Mesendoderm (in vitro differentiated cells): Measurements from ENCODE around the gene WDR18.

ENCODE experiments used
- DNase-seq: peaks from one replicate; pipeline ENCODE4 v3.0.0; 2013
- H2AK5ac ChIP-seq: 2 replicates; pipeline ENCODE4 v1.6.1; 2013; ENCODE audit warnings: low read length, inconsistent platforms
- H2BK120ac ChIP-seq: 2 replicates; pipeline ENCODE4 v1.6.1; 2013; ENCODE audit warnings: low read depth, mild to moderate bottlenecking, low read length, moderate library complexity, mixed read lengths
- H2BK15ac ChIP-seq: replicated peaks from 2 replicates; pipeline ENCODE4 v1.6.1; 2013; ENCODE audit warnings: low read depth, mild to moderate bottlenecking, moderate library complexity
- H2BK5ac ChIP-seq: 2 replicates; pipeline ENCODE4 v1.6.1; 2013; ENCODE audit warnings: low read length, inconsistent platforms
- H3K18ac ChIP-seq: 2 replicates; pipeline ENCODE4 v1.6.1; 2013; ENCODE audit warnings: mild to moderate bottlenecking, low read length, mixed read lengths
- H3K23ac ChIP-seq: one replicate; pipeline ENCODE4 v1.6.1; 2013; ENCODE audit warnings: low read length
- H3K27ac ChIP-seq: 2 replicates; pipeline ENCODE4 v1.5.1; 2013; ENCODE audit warnings: low read depth, mild to moderate bottlenecking, inconsistent platforms, low read length, moderate library complexity
- H3K27me3 ChIP-seq: 2 replicates; pipeline ENCODE4 v1.6.1; 2013; ENCODE audit warnings: low read length, control low read depth, mild to moderate bottlenecking, inconsistent platforms; ENCODE audit not compliant: insufficient read depth, poor library complexity
- H3K36me3 ChIP-seq: 2 replicates; pipeline ENCODE4 v1.6.1; 2013; ENCODE audit warnings: low read length, inconsistent platforms; ENCODE audit not compliant: control insufficient read depth, insufficient read depth
- H3K4ac ChIP-seq: one replicate; pipeline ENCODE4 v1.6.1; 2013; ENCODE audit warnings: low read depth, mild to moderate bottlenecking, low read length, moderate library complexity
- H3K4me1 ChIP-seq: 2 replicates; pipeline ENCODE4 v1.6.1; 2013; ENCODE audit warnings: low read depth, low read length, inconsistent platforms; ENCODE audit not compliant: control insufficient read depth
- H3K4me2 ChIP-seq: 2 replicates; pipeline ENCODE4 v1.6.1; 2013; ENCODE audit warnings: low read length
- H3K4me3 ChIP-seq: 2 replicates; pipeline ENCODE4 v1.5.1; 2013; ENCODE audit warnings: mild to moderate bottlenecking, low read length
- H3K56ac ChIP-seq: one replicate; pipeline ENCODE4 v1.6.1; 2013; ENCODE audit warnings: low read length
- H3K79me1 ChIP-seq: 2 replicates; pipeline ENCODE4 v1.6.1; 2013; ENCODE audit warnings: low read length, inconsistent platforms
- H3K79me2 ChIP-seq: 2 replicates; pipeline ENCODE4 v1.6.1; 2013; ENCODE audit warnings: mild to moderate bottlenecking, low read length; ENCODE audit not compliant: control insufficient read depth, insufficient read depth
- H3K9ac ChIP-seq: 2 replicates; pipeline ENCODE4 v1.6.1; 2013; ENCODE audit warnings: low read length, inconsistent platforms
- H4K5ac ChIP-seq: one replicate; pipeline ENCODE4 v1.6.1; 2013; ENCODE audit warnings: low read length
- H4K8ac ChIP-seq: one replicate; pipeline ENCODE4 v1.6.1; 2013; ENCODE audit warnings: low read depth, mild to moderate bottlenecking, control low read depth, low read length, moderate library complexity
- WGBS: extraction: QIAGEN DNeasy Blood & Tissue Kit; methylation state at CpG from one replicate; pipeline ENCODE4 v1.1.7; 2013; ENCODE audit warnings: low lambda C conversion rate, missing lambda C conversion rate; ENCODE audit not compliant: insufficient coverage; ENCODE audit errors: extremely low coverage; 5-methylcytosine and 5-hydroxymethylcytosine counted together

WDR18 gene

DNA sequence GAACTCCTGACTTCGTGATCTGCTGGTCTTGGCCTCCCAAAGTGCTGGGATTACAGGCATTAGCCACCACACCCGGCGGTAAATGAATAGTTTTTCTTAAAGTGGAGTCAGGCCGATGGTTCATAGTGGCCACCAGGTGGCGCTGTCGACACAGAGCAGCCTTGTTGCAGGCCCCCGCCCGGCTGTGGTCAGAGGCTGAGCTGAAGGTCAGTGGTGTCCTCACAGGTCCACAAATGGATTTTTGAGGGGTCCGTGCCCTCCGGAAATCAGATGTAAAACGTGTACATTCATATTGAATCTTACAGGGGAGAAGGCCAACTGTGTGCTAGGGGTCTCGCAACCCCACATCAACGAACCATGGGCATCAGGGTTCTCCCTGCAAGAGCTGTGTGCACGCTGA is 13.4 kb upstream of the WDR18 start:
- Histone ChIP-seq H4K5ac (no peak overlapping the region), H3K36me3 (peaks cover 15% of the 10 kb centered on the region), H3K56ac (no peak overlapping the region), H3K23ac (no peak overlapping the region), H2BK15ac (no peak overlapping the region), H3K79me1 (no peaks in the 10 kb centered on the region), H2BK120ac (no peak overlapping the region), H3K4me2 (no peak overlapping the region), H3K18ac (no peak overlapping the region), H3K27me3 (no peaks in the 10 kb centered on the region), H2AK5ac (no peak overlapping the region), H3K4me3 (peak overlapping the region; percentile 29), H3K79me2 (no peaks in the 10 kb centered on the region), H3K4me1 (no peaks in the 10 kb centered on the region), H2BK5ac (no peak overlapping the region), H4K8ac (no peak overlapping the region), H3K27ac (no peak overlapping the region), H3K9ac (no peak overlapping the region), H3K4ac (no peak overlapping the region)
- no CpG with 5 or more reads among the region's 14 CpGs for WGBS
- peak; percentile 65 for DNase-seq

DNA sequence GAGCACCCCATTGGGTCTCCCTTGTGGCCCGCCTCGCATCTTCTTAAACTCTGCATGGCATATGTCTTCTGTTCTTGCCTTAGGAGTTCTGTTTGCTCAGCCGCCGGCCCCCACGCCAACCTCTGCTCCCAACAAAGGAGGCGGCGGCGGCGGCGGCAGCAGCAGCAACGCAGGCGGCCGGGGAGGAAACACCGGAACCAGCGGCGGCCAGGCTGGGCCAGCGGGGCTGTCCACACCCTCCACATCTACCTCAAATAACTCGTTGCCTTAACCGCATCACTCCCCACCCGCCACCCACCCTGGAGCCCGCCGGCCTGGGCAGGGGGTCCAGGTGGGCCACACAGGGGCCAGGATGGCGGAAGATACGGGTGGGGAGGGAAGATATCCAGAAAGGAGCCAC is 12.3 kb upstream of the WDR18 start:
- no peak overlapping the region for H3K4me3 ChIP-seq
- DNase-seq: no peak
- H3K4me1 ChIP-seq: no peaks in the 10 kb centered on the region
- H3K4me2 ChIP-seq: no peak overlapping the region
- H3K79me1 ChIP-seq: no peaks in the 10 kb centered on the region
- no peak overlapping the region for H2BK120ac ChIP-seq
- H4K8ac ChIP-seq: no peak overlapping the region
- no peak overlapping the region for H3K4ac ChIP-seq
- peaks cover 12% of the 10 kb centered on the region for H3K36me3 ChIP-seq
- H3K56ac ChIP-seq: no peak overlapping the region
- no peak overlapping the region for H2BK5ac ChIP-seq
- H3K27ac ChIP-seq: no peak overlapping the region
- H2AK5ac ChIP-seq: no peak overlapping the region
- H3K23ac ChIP-seq: no peak overlapping the region
- H3K9ac ChIP-seq: no peak overlapping the region
- H3K79me2 ChIP-seq: no peaks in the 10 kb centered on the region
- no peaks in the 10 kb centered on the region for H3K27me3 ChIP-seq
- WGBS: no CpG with 5 or more reads among the region's 24 CpGs
- no peak overlapping the region for H4K5ac ChIP-seq
- no peak overlapping the region for H3K18ac ChIP-seq
- no peak overlapping the region for H2BK15ac ChIP-seq

DNA sequence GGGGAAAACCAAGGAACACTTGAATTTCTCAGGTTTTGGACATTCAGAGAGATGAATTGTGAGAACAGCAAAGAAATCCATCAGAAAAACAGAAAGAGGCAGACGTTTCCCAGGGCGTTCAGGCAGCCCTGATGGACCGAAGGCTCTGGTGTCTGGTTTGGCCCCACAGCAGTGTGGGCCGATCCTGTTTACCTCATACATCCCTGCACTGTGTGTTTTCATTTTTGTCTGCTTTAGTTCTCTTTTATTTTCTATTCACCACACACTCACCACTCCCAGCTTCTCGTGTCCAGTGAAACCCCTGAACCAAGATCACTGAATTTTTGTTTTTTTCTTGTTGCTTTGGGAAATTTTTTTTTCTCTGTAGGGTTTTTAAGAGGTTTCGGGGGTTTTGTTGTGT is 11.9 kb upstream of the WDR18 start:
- DNase-seq: no peak
- H2AK5ac ChIP-seq: no peak overlapping the region
- no peaks in the 10 kb centered on the region for H3K79me2 ChIP-seq
- H3K79me1 ChIP-seq: no peaks in the 10 kb centered on the region
- no peak overlapping the region for H4K8ac ChIP-seq
- H3K4me1 ChIP-seq: no peaks in the 10 kb centered on the region
- H3K18ac ChIP-seq: no peak overlapping the region
- H3K27me3 ChIP-seq: no peaks in the 10 kb centered on the region
- no peak overlapping the region for H3K4me3 ChIP-seq
- WGBS: no CpG with 5 or more reads among the region's 6 CpGs
- H3K9ac ChIP-seq: no peak overlapping the region
- no peak overlapping the region for H2BK5ac ChIP-seq
- no peak overlapping the region for H2BK15ac ChIP-seq
- no peak overlapping the region for H3K56ac ChIP-seq
- no peak overlapping the region for H3K4me2 ChIP-seq
- no peak overlapping the region for H3K4ac ChIP-seq
- H3K23ac ChIP-seq: no peak overlapping the region
- H4K5ac ChIP-seq: no peak overlapping the region
- no peak overlapping the region for H3K27ac ChIP-seq
- H2BK120ac ChIP-seq: no peak overlapping the region
- peaks cover 12% of the 10 kb centered on the region for H3K36me3 ChIP-seq

DNA sequence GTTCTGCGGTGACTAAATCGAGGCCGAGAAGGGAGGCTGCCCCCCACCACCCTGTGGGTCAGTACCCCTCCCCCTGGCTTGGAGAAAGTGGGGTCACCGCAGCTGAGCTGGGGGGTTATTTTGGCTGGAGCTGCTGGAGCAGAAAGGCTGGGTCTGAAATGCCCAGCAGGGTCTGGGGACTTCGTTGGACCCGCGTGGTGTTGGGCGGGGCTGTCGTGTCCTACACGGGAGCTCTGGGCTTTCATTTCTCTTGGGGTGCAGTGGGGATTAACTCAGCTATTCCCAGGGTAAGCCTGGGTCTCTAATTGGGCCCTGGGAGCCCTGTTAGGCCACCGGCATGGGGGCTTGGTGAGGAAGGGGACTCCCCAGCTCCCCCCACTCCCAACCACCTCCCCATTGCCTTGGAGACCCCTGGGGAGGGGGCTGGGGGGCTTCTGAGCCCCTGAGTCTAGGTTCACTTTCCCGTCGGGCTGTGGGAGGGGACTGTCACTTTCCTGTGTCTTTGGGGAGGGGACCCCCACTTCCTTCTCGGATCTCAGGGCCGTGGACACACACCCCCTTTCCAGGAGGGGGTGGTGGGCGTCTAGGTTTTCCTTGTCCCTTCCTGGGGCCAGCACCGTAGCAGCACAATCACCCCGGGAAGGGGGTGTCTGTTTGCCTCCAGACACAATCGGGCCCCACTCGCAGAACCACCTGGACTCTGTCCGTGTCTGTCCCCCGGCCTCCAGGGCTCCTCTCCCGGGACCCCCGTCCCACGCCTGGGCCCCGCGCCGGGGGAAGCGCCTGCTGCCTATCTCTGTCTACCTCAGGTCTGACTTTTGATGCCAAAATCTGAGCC is 10.2 kb upstream of the WDR18 start:
- Histone ChIP-seq H3K4ac (no peak overlapping the region), H4K8ac (no peak overlapping the region), H3K4me3 (no peak overlapping the region), H3K9ac (no peak overlapping the region), H3K27ac (no peak overlapping the region), H3K79me2 (no peaks in the 10 kb centered on the region), H3K36me3 (peaks cover 7% of the 10 kb centered on the region), H3K27me3 (no peaks in the 10 kb centered on the region), H2AK5ac (no peak overlapping the region), H3K18ac (no peak overlapping the region), H3K4me1 (no peaks in the 10 kb centered on the region), H2BK5ac (no peak overlapping the region), H3K4me2 (no peak overlapping the region), H3K56ac (no peak overlapping the region), H3K23ac (no peak overlapping the region), H4K5ac (no peak overlapping the region), H2BK15ac (no peak overlapping the region), H2BK120ac (no peak overlapping the region), H3K79me1 (no peaks in the 10 kb centered on the region)
- WGBS: no CpG with 5 or more reads among the region's 29 CpGs
- DNase-seq: no peak

DNA sequence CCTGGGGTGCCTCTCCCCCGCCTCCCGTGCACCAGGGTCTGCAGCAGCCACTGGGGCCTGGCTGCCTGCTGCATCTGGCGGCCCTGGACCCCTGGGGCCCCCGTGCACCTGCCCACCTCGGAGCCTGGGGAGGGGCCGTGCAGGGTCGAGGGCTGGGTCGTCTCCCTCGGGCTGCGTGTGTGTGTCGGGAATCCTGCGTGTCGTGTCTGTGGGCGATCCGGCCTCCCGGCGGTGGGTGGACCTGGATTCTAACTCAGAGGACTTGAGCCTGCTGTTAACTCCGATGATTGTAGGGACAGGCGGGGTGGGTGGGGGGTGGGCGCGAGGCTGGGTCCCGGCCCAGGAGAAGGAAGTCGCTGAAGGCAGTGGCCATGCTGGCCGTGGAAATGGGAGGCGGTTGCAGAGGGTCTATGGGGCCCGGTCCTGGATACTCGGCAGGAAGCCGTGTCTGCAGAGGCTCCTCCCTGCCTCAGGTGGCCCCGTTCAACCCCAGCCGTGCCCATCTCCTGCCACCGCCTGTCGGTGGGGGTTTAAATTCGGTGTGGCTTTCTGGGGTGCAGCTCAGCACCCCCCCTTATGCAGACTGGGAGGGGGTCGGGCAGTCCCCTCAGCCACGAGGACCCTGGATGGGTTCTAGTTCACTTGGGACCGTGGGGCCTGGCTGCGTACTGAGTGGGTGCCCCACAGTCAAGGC is 9.4 kb upstream of the WDR18 start:
- H3K27me3 ChIP-seq: no peaks in the 10 kb centered on the region
- H4K5ac ChIP-seq: no peak overlapping the region
- no peaks in the 10 kb centered on the region for H3K79me2 ChIP-seq
- no peak overlapping the region for H3K27ac ChIP-seq
- H2BK120ac ChIP-seq: no peak overlapping the region
- H2AK5ac ChIP-seq: no peak overlapping the region
- H3K56ac ChIP-seq: no peak overlapping the region
- H3K36me3 ChIP-seq: peaks cover 7% of the 10 kb centered on the region
- no peak overlapping the region for H3K4me2 ChIP-seq
- H2BK5ac ChIP-seq: no peak overlapping the region
- no peak overlapping the region for H3K23ac ChIP-seq
- H3K4me1 ChIP-seq: no peaks in the 10 kb centered on the region
- no peak overlapping the region for H3K9ac ChIP-seq
- no peak overlapping the region for H3K4me3 ChIP-seq
- H3K18ac ChIP-seq: no peak overlapping the region
- no peak for DNase-seq
- H3K4ac ChIP-seq: no peak overlapping the region
- no CpG with 5 or more reads among the region's 37 CpGs for WGBS
- H2BK15ac ChIP-seq: no peak overlapping the region
- H3K79me1 ChIP-seq: no peaks in the 10 kb centered on the region
- H4K8ac ChIP-seq: no peak overlapping the region
